Measurements from ENCODE around the gene DNMT1. TPM values are rescaled to one million over a fixed set of nuclear protein-coding genes. Genes with fewer than 3 reads are reported as not detected.
"Not testable (repeated sequence)": the region's sequence is repeated elsewhere in the genome, so short reads cannot be mapped to it uniquely, and the experiment has no call there.

Gene DNMT1
- total RNA-seq, 1 experiment from 2014 or later: 227 TPM

GRCh38 chr19:10180459-10180858 is 14.3 kb downstream of the DNMT1 start:
- H3K4me3 Mint-ChIP-seq: no peak overlapping the region
- Histone ChIP-seq H3K23me2 (ENCODE audit: insufficient read length, low read depth, low read length, poor library complexity, severe bottlenecking) (no peaks in the 10 kb centered on the region), H2AFZ (ENCODE audit: low read length) (no peak overlapping the region), H3K18ac (ENCODE audit: insufficient read length, low read depth, low read length) (no peak overlapping the region), H3T11ph (ENCODE audit: low read length) (no peak overlapping the region), H3K27ac (ENCODE audit: insufficient read length, low read depth, low read length) (no peak overlapping the region), H3K9ac (ENCODE audit: extremely low read depth, insufficient read length, low read length) (no peak overlapping the region), H3K4ac (ENCODE audit: low read depth, low read length) (no peak overlapping the region), H3K23ac (ENCODE audit: insufficient read length, low read depth, low read length) (no peak overlapping the region), H4K5ac (ENCODE audit: insufficient read length, low read depth, low read length) (no peak overlapping the region), H3K4me2 (ENCODE audit: insufficient read depth, insufficient read length, low read length) (no peak overlapping the region), H2BK5ac (ENCODE audit: insufficient read length, low read length) (no peak overlapping the region), H2AK5ac (ENCODE audit: insufficient read length, low read length) (no peak overlapping the region), H2BK20ac (ENCODE audit: low read depth, low read length, poor library complexity, severe bottlenecking) (no peak overlapping the region), H2BK15ac (ENCODE audit: low read depth, low read length) (no peak overlapping the region), H4K8ac (replicated peaks; ENCODE audit: insufficient read length, low read depth, low read length) (no peak overlapping the region), H3K56ac (ENCODE audit: insufficient read length, low read depth, low read length) (no peak overlapping the region), H3K27me3 (ENCODE audit: insufficient read depth, low read length) (no peaks in the 10 kb centered on the region), H3K4me1 (ENCODE audit: insufficient read depth, low read length) (no peaks in the 10 kb centered on the region), H3K79me2 (ENCODE audit: insufficient read depth, low read length) (peaks cover 6% of the 10 kb centered on the region; the same call in 1 of the 2 replicates), H3K14ac (ENCODE audit: insufficient read depth, low read length) (no peak overlapping the region), H3K9me3 (ENCODE audit: control insufficient read depth, low read depth, low read length) (no peaks in the 10 kb centered on the region), H2BK120ac (ENCODE audit: low read depth, low read length, poor library complexity, severe bottlenecking) (no peak overlapping the region), H4K20me1 (ENCODE audit: control insufficient read depth, insufficient read depth, insufficient read length) (no peaks in the 10 kb centered on the region), H3K79me1 (ENCODE audit: insufficient read depth, low read depth, low read length, poor library complexity, severe bottlenecking) (peaks cover 2% of the 10 kb centered on the region), H4K91ac (ENCODE audit: insufficient read length, low read depth, low read length) (no peak overlapping the region), H2BK12ac (ENCODE audit: insufficient read length, low read depth, low read length) (no peak overlapping the region)
- no peak for TF ChIP-seq CTCF (conservative IDR thresholded peaks at IDR 0.05)
- WGBS (ENCODE audit: extremely low coverage, insufficient read length, low lambda C conversion rate): no CpG with 5 or more reads among the region's 7 CpGs
- peaks cover 26 to 62% (median 42%) of the 10 kb centered on the region in 3 experiments; a peak in 6 of 7 replicates for H3K36me3 Mint-ChIP-seq (ENCODE audit: insufficient read depth in 1 of 3, low read depth in 3 of 3)
- no peak overlapping the region for H3K27ac Mint-ChIP-seq
- H3K9me3 Mint-ChIP-seq: no peaks in the 10 kb centered on the region
- no peaks in the 10 kb centered on the region for H3K27me3 Mint-ChIP-seq (ENCODE audit: low read depth)
- DNase-seq: no peak
- H3K4me1 Mint-ChIP-seq: no peaks in the 10 kb centered on the region

GRCh38 chr19:10180024-10180423 is 14.7 kb downstream of the DNMT1 start:
- H3K18ac ChIP-seq (ENCODE audit: insufficient read length, low read depth, low read length); H3K56ac ChIP-seq (ENCODE audit: insufficient read length, low read depth, low read length); H3K27ac ChIP-seq (ENCODE audit: insufficient read length, low read depth, low read length); H4K8ac ChIP-seq (replicated peaks; ENCODE audit: insufficient read length, low read depth, low read length); H2BK120ac ChIP-seq (ENCODE audit: low read depth, low read length, poor library complexity, severe bottlenecking); H4K91ac ChIP-seq (ENCODE audit: insufficient read length, low read depth, low read length); H3K9me3 Mint-ChIP-seq; H2BK5ac ChIP-seq (ENCODE audit: insufficient read length, low read length); H4K20me1 ChIP-seq (ENCODE audit: control insufficient read depth, insufficient read depth, insufficient read length); H3K79me1 ChIP-seq (ENCODE audit: insufficient read depth, low read depth, low read length, poor library complexity, severe bottlenecking); H3K27me3 Mint-ChIP-seq (ENCODE audit: low read depth); H3K4me2 ChIP-seq (ENCODE audit: insufficient read depth, insufficient read length, low read length); DNase-seq; H3K9ac ChIP-seq (ENCODE audit: extremely low read depth, insufficient read length, low read length); H3K14ac ChIP-seq (ENCODE audit: insufficient read depth, low read length); H3K4ac ChIP-seq (ENCODE audit: low read depth, low read length); H2BK15ac ChIP-seq (ENCODE audit: low read depth, low read length); H3K79me2 ChIP-seq (ENCODE audit: insufficient read depth, low read length); H3K23me2 ChIP-seq (ENCODE audit: insufficient read length, low read depth, low read length, poor library complexity, severe bottlenecking); H3K9me3 ChIP-seq (ENCODE audit: control insufficient read depth, low read depth, low read length); H3T11ph ChIP-seq (ENCODE audit: low read length); H3K4me1 ChIP-seq (ENCODE audit: insufficient read depth, low read length); H2AK5ac ChIP-seq (ENCODE audit: insufficient read length, low read length); H2AFZ ChIP-seq (ENCODE audit: low read length); H3K4me3 Mint-ChIP-seq; H3K23ac ChIP-seq (ENCODE audit: insufficient read length, low read depth, low read length); H3K4me1 Mint-ChIP-seq; H2BK20ac ChIP-seq (ENCODE audit: low read depth, low read length, poor library complexity, severe bottlenecking); H3K27me3 ChIP-seq (ENCODE audit: insufficient read depth, low read length); H2BK12ac ChIP-seq (ENCODE audit: insufficient read length, low read depth, low read length); H3K27ac Mint-ChIP-seq; H4K5ac ChIP-seq (ENCODE audit: insufficient read length, low read depth, low read length): not testable (repeated sequence)
- H3K36me3 Mint-ChIP-seq (ENCODE audit: insufficient read depth in 1 of 3, low read depth in 3 of 3): peaks cover 28 to 67% (median 46%) of the 10 kb centered on the region in 3 experiments; a peak in 6 of 7 replicates
- no CpG with 5 or more reads among the region's 6 CpGs for WGBS (ENCODE audit: extremely low coverage, insufficient read length, low lambda C conversion rate)

Measured in H9 (cell line).